BJ (cell line): Measurements from ENCODE around the gene LMAN2. TPM values are rescaled to one million over a fixed set of nuclear protein-coding genes. Genes with fewer than 3 reads are reported as not detected.

Source experiments
- CTCF ChIA-PET: fragments of 350-600 bp; formaldehyde crosslinking; extraction: SDS; loops from one replicate; lab custom pipeline; 2021; ENCODE audit warnings: antibody characterized with exemption, inconsistent platforms; lab: Yijun Ruan, JAX
- POLR2A ChIA-PET: fragments of 300-600 bp; sonication (Branson Sonifier 250); formaldehyde crosslinking; extraction: SDS; loops from one replicate; lab custom pipeline; 2021; ENCODE audit warnings: antibody characterized with exemption; lab: Charles Lee
- DNase-seq: peaks from one replicate; pipeline ENCODE4 v3.0.0-alpha.2; 2011; ENCODE audit warnings: low read depth
- H3K27me3 ChIP-seq: 2 replicates; pipeline ENCODE4 v1.6.0; 2011; ENCODE audit warnings: low read length; ENCODE audit not compliant: control insufficient read depth, insufficient read depth
- H3K36me3 ChIP-seq: 2 replicates; pipeline ENCODE4 v1.5.1; 2011; ENCODE audit warnings: low read length; ENCODE audit not compliant: control insufficient read depth, insufficient read depth
- H3K4me3 ChIP-seq: 2 replicates; pipeline ENCODE4 v1.5.1; 2011; ENCODE audit warnings: low read depth, mild to moderate bottlenecking, control low read depth, low read length
- polyA plus RNA-seq: library from polyadenylated mRNA; depleted of rRNA; stranded (reverse); fragments of >200 nt; gene quantifications from 2 replicates; pipeline ENCODE4 v1.2.3, GENCODE V29; 2011
- TF ChIP-seq, protein P1 (sequence below): IDR thresholded peaks from 2 replicates; pipeline ENCODE4 v1.5.1; 2011; ENCODE audit warnings: low read depth, mild to moderate bottlenecking, control low read depth, inconsistent platforms, low read length, moderate library complexity; ENCODE audit not compliant: insufficient read depth

Gene LMAN2
- polyA plus RNA-seq, 1 experiment = 248 TPM

DNA sequence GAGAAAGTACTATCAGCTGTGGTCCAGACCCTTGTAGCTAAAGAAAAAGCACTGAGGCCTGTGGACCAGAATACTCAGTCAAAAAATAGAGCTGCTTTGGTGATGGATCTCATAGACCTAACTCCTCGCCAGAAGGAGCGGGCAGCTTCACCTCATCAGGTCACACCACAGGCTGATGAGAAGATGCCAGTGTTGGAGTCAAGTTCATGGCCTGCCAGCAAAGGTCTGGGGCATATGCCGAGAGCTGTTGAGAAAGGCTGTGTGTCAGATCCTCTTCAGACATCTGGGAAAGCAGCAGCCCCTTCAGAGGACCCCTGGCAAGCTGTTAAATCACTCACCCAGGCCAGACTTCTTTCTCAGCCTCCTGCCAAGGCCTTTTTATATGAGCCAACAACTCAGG is 56.8 kb downstream of the LMAN2 start:
- ChIA-PET POLR2A (no interaction called here), CTCF (interaction anchor here (0.7 to 3.3 kb wide), 7 partner anchors 8 to 184 kb away, joined by 3 to 13 read pairs (median 4); no protein-coding TSS in a partner anchor)
- TF ChIP-seq, protein P1, sequence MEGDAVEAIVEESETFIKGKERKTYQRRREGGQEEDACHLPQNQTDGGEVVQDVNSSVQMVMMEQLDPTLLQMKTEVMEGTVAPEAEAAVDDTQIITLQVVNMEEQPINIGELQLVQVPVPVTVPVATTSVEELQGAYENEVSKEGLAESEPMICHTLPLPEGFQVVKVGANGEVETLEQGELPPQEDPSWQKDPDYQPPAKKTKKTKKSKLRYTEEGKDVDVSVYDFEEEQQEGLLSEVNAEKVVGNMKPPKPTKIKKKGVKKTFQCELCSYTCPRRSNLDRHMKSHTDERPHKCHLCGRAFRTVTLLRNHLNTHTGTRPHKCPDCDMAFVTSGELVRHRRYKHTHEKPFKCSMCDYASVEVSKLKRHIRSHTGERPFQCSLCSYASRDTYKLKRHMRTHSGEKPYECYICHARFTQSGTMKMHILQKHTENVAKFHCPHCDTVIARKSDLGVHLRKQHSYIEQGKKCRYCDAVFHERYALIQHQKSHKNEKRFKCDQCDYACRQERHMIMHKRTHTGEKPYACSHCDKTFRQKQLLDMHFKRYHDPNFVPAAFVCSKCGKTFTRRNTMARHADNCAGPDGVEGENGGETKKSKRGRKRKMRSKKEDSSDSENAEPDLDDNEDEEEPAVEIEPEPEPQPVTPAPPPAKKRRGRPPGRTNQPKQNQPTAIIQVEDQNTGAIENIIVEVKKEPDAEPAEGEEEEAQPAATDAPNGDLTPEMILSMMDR = no peak
- no peak for DNase-seq
- H3K27me3 ChIP-seq = no peaks in the 10 kb centered on the region
- H3K36me3 ChIP-seq = peaks cover 29% of the 10 kb centered on the region
- no peak overlapping the region for H3K4me3 ChIP-seq

GRCh38 chr5:177293819-177294581 is 57.5 kb downstream of the LMAN2 start:
- Histone ChIP-seq H3K27me3 (no peaks in the 10 kb centered on the region), H3K4me3 (no peak overlapping the region), H3K36me3 (peaks cover 29% of the 10 kb centered on the region)
- ChIA-PET CTCF (interaction anchor here (0.8 to 3.3 kb wide), 7 partner anchors 8 to 183 kb away, joined by 3 to 13 read pairs (median 4); no protein-coding TSS in a partner anchor), POLR2A (no interaction called here)
- no peak for DNase-seq
- TF ChIP-seq, protein P1 = no peak

- CTCF ChIA-PET = interaction anchor here (1.1 kb wide), 1 partner anchor 177 kb away, joined by 4 read pairs; no protein-coding TSS in a partner anchor
- TF ChIP-seq, protein P1 = no peak
- Histone ChIP-seq H3K27me3 (no peaks in the 10 kb centered on the region), H3K4me3 (no peak overlapping the region), H3K36me3 (peaks cover 31% of the 10 kb centered on the region)
- no peak for DNase-seq
- POLR2A ChIA-PET = no interaction called here
Measured at GRCh38 chr5:177291735-177292134, 59.7 kb downstream of the LMAN2 start.

- Histone ChIP-seq H3K4me3 (no peak overlapping the region), H3K36me3 (peaks cover 28% of the 10 kb centered on the region), H3K27me3 (no peaks in the 10 kb centered on the region)
- no peak for DNase-seq
- ChIA-PET POLR2A (no interaction called here), CTCF (interaction anchor here (0.6 to 1.1 kb wide), 2 partner anchors 176 to 891 kb away, joined by 3 to 4 read pairs; no protein-coding TSS in a partner anchor)
- TF ChIP-seq, protein P1 = no peak
Measured at GRCh38 chr5:177290816-177291596, 60.5 kb downstream of the LMAN2 start.

- DNase-seq = no peak
- TF ChIP-seq, protein P1 = no peak
- POLR2A ChIA-PET = no interaction called here
- Histone ChIP-seq H3K27me3 (no peaks in the 10 kb centered on the region), H3K4me3 (no peak overlapping the region), H3K36me3 (peaks cover 15% of the 10 kb centered on the region)
- CTCF ChIA-PET = interaction anchor here (0.5 to 1.5 kb wide), 4 partner anchors 10 to 174 kb away, joined by 3 to 5 read pairs (median 4); no protein-coding TSS in a partner anchor
Measured at GRCh38 chr5:177288191-177288590, 63.3 kb downstream of the LMAN2 start.
